GM19328 (cell line): ENCODE data around the gene CYB5RL.
"Not testable (repeated sequence)": the region's sequence is repeated elsewhere in the genome, so short reads cannot be mapped to it uniquely, and the experiment has no call there.

Experiments
- ATAC-seq: cut with Tn5 transposase; IDR thresholded peaks from one replicate; pipeline ENCODE4 v1.9.1; 2021; ENCODE audit warnings: mild to moderate bottlenecking, moderate library complexity; ENCODE audit not compliant: unreplicated experiment

Gene CYB5RL, protein sequence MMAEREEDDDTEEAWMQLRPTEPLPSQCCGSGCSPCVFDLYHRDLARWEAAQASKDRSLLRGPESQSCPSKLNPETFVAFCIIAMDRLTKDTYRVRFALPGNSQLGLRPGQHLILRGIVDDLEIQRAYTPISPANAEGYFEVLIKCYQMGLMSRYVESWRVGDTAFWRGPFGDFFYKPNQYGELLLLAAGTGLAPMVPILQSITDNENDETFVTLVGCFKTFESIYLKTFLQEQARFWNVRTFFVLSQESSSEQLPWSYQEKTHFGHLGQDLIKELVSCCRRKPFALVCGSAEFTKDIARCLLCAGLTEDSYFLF

DNA sequence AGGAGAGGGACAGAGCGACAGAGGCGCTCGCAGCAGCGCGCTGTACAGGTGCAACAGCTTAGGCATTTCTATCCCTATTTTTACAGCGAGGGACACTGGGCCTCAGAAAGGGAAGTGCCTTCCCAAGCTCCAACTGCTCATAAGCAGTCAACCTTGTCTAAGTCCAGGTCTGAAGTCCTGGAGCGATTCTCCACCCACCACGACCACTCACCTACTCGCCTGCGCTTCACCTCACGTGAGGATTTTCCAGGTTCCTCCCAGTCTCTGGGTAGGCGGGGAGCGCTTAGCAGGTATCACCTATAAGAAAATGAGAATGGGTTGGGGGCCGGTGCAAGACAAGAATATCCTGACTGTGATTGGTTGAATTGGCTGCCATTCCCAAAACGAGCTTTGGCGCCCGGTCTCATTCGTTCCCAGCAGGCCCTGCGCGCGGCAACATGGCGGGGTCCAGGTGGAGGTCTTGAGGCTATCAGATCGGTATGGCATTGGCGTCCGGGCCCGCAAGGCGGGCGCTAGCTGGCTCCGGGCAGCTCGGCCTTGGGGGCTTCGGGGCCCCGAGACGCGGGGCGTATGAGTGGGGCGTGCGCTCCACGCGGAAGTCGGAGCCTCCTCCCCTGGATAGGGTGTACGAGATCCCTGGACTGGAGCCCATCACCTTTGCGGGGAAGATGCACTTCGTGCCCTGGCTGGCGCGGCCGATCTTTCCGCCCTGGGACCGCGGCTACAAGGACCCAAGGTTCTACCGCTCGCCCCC lies at the start of gene CYB5RL, which contains the start of gene MRPL37:
Gene CYB5RL (minus strand): TSS at position 266 of the 754 bp plus-strand sequence. CDS start 4,414 bp downstream, outside the sequence.
Gene MRPL37 (plus strand): TSS at position 403 of the 754 bp plus-strand sequence. CDS start 77 bp downstream, at position 480.
- ATAC-seq, result peak; percentile 92

DNA sequence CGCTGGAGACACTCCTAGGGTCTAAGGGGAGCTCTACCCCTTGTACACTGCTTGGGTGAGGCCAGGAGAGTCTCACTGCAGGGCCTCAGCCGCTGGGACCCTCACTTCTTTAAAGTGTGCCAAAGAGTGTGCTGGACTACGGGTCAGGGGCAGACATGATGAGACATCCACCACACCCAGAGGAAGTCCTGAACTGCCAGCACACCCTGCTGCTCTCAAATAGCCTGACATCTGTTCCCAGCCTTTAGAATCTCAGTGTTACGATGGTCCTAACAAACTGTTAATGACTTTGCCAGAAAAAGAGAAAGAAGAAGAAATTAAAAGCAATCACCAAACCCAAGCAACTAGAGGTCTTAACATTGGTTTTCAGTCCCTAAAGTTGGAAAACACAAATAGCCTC lies 49.1 kb upstream of the CYB5RL start:
- ATAC-seq, result no peak

DNA sequence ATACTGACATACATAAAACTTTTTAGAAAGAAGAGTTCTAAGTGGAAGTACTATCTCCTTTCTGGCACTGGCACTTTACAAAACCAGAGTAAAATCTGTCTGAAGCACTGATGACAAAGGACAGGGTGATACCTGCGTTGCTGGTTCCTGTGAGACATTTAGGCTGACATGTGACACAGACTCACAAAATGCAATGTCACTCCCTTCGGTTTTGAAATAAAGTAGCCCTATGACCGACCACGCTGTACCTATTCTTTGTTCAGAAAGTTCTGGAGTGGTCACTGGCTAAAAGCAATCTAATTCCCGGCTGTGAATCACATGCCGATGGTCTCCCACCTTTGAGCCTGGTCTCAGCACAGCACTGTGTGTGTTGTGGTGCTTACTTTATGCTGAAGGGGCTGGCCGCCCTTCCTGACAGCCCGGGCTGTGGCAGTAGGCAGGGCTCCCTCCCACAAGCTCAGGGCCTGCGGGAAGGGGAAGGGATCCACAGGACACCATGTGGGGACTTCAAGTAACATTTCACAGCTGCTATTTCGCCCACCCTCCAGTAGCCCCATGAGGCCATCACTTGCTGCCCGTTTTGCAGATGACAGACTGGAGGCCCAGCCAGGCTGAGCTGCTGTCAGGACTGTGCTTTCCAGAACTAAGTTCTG lies 48.2 kb upstream of the CYB5RL start:
- no peak for ATAC-seq

DNA sequence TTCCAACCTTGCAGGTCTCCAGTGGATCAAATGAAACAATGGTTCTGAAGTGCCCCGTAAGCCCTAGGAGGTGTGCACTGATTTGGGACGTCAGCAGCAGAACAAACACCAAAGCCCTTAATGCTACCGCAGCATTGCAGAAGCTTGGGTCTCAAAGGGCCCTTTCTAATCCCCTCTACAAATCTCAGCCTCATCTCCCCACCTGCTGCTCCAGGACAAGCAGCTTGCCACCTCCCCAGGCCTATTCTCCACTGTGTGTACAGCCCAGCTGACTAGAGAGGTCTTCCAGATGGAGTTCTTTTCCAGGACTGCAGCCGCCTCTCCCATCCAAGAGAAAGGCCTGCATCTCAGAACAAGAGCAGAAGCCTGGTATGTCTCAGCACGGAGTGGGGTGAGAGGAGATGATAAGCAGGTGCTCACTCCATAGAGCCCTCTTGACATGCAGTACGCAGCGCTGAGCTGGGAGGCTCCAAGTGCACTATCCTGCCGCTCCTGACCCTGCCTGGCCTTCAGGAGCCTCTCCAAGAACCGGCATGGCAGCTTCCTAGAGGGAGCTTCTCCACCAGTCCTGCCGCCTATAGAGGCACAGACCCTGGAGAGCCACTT lies 46.4 kb upstream of the CYB5RL start:
- no peak for ATAC-seq

DNA sequence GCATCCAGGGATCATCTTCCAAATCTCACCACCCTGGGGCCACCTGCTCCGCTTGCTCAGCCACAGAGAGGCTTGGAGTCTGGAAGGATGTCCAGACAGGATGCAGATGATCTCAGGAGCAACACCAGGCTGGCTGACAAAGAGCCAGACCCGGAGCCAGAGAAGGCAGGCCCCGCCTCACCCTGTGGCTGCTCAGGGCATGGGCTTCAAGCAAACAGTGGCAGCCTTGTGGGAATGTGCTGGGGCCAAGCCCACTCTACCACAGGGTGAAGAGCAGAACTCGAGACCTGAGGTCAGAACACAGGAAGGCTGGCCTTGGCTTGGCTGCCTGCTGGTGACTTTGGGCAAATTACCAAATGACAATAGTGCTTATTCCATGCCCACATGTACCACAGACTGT lies 45.7 kb upstream of the CYB5RL start:
- ATAC-seq, result no peak

DNA sequence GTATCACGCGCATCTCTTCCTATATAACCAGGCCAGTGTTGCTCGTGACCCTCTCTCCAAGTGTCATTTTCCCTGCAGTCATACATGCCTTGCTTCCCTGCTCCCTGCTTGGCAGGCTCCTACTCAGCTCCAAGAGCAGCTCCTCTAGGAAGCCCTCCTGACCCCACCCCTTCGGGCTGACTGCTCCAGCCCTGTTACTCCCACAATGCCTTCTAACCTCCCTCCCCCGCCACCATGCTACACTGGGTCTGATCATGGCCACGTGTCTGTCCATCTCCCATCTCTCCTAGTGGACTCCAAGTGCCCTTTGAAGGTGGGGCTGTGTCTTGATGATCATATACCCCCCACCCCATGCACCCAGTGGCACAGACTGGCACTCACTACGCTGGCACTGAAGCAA lies 44.8 kb upstream of the CYB5RL start:
- no peak for ATAC-seq

DNA sequence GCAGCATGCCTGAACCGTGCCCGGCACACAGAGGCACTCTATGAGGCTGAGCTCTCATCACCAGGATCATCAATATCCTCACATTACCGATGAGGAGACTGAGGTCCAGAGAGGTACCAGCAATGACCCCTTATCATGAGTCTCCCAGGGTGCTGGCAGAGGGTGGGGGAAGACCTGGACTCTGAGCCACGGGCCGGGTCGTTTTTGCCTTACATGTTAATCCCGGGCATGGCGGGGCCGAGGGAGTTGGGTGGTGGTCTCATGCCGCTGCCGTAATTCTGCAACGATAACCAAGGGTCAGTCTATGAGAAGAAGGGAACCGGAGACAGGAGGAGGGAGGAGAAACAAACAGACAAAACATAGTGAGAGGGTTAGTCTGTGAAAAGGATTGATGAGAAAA lies 43.2 kb upstream of the CYB5RL start:
- no peak for ATAC-seq

DNA sequence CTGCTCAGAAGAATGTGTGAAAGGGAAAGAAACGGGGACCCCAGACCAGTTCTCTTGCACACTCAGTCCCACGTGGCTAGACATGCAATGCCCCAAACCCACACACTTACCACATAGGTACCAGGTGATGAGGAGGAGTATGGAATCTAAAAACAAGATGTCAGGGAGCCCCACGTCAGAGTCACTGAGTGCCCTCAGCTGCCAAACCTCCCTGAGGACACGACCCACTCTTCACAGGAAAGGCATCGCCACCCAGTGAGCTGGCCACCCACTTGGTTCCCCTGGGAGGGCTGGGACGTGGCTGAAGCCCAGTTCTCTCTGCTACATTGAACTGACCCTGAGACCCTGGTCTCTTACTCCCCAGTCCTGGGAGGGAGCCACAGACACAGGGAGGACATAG lies 41.5 kb upstream of the CYB5RL start:
- no peak for ATAC-seq

DNA sequence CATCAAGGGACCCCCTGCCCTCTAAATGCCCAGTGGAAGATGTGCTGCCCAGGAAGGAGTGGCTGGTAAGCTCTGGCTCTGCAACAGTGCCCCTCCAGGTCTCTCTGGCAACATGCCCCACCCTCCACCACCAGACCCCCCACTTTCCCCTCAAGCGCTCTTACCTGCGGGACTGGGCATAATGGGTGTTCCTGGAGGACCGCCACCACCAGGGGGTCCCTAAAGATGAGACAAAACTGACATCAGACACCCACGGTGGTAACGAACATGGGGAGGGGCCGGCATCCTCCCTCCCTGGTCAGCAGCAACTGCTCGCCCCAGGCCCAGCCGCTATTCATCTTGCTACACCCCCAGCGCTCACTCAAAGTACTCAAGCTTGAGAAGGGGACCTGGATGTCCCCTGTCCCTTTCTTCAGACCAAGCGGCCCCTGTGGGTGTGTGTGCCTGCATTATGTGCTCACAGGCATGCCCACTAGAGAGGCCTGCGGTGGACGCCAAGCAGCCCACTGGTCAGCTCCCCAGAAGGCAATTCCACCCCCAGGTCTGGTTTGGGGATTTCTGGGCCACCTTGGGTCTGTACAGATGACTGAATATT lies 41.0 kb upstream of the CYB5RL start:
- ATAC-seq, result no peak

DNA sequence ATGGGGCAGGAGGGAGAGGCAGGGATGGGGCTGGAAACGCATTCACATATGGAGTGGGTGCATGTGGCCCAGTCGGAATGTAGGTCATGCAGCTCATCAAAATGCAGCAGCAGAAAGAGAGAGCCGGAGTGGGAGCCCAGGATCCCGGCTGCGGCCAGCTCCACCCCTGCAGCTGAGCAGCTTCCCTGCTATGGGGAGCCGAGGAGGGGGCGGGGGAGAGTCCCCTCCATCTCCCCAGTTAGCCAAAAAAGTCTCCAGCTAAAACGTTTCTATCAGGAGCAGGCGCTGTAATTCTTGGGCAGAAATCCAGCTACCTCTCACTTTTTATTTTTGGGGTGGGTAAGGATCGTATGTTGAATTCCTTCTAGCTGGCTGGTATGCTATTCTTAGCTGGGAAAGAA lies 39.8 kb upstream of the CYB5RL start:
- ATAC-seq, result no peak

DNA sequence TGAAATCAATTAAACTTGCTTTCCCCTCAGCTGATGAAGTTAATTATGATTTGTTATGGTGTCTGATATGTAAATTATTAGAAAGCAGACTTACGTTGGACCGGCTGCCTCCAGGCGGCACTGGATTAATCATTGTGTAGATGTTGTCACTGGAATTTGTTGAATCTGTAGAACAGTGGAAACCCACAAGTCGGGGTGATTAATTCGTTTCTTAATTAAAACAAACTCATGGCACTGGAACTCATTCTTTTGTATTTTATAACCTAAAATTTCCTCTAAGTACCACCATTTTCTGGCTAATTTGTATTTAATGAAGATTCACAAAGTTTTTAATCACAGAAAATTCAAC lies 39.2 kb upstream of the CYB5RL start:
- no peak for ATAC-seq

DNA sequence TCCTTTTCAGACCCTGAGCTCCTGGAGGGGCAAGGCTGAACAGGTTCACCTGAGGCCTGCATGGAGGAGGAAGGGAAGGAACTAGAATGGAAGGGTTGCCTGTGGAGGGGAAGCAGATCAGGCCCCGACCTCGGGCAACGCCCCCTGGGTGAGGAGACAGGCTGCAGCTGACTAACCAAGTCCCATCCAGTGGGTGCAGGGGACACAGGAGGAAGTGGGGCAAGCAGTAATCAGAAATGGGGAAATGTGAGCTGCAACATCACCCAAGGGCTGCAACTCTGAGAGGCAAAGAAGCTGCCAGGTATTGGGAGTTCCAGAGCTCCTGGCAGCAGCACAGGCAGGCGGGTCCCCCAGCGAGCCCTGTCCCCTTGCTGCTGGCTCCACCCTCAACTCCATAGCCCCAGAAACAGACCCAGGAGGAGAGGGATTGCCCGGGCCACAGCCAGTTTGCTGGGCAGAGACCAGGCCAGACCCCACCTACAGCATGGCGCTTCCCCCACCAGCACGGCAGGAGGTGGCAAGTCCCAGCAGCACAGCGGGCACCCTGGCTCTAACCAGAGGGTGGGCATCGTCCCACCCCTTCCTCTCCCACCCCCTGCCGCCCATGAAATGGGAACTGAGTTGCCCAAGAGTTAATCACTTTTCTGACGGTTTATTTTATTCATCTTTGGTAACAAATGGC lies 38.7 kb upstream of the CYB5RL start:
- no peak for ATAC-seq

DNA sequence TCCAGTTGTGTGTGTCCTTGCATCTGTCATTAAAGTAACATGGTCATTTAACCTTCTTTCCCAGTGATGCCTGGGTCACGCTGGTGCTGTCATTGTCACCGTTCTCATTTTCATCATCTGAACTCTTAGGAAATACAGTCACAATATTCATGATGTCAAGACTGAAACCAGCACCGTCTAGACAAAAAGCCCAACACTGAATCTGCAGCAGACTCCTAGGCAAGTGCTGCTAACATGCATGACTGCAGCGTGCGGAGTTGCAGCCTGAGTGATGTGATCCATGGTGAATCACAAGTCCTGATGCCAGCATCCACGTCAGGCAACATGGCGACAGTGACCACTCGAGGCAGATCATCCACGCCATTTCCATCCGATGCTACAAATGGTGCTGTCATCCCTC lies 37.8 kb upstream of the CYB5RL start:
- ATAC-seq, result no peak

DNA sequence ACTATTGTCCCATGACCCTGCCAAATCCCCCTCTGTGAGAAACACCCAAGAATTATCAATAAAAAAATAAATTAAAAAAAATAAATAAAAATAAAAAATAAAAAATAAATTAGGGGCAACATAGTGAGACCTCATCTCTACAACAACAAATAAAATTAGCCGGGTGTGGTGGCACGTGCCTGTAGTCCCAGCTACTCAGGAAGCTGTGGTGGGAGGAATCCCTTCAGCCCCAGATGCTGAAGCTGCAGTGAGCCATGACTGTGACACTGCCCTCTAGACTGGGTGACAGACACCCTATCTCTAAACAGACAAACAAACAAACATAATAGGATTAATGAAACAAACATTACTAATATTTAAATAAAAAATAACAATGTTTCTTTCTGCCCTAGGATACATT lies 34.5 kb upstream of the CYB5RL start:
- ATAC-seq, result no peak

DNA sequence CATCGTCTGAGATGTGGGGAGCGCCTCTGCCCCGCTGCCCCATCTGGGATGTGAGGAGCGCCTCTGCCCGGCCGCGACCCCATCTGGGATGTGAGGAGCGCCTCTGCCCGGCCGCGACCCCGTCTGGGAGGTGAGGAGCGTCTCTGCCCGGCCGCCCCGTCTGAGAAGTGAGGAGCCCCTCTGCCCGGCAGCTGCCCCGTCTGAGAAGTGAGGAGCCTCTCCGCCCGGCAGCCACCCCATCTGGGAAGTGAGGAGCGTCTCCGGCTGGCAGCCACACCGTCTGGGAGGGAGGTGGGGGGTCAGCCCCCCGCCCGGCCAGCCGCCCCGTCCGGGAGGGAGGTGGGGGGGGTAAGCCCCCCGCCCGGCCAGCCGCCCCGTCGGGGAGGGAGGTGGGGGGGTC lies 33.4 kb upstream of the CYB5RL start:
- ATAC-seq, result not testable (repeated sequence)

DNA sequence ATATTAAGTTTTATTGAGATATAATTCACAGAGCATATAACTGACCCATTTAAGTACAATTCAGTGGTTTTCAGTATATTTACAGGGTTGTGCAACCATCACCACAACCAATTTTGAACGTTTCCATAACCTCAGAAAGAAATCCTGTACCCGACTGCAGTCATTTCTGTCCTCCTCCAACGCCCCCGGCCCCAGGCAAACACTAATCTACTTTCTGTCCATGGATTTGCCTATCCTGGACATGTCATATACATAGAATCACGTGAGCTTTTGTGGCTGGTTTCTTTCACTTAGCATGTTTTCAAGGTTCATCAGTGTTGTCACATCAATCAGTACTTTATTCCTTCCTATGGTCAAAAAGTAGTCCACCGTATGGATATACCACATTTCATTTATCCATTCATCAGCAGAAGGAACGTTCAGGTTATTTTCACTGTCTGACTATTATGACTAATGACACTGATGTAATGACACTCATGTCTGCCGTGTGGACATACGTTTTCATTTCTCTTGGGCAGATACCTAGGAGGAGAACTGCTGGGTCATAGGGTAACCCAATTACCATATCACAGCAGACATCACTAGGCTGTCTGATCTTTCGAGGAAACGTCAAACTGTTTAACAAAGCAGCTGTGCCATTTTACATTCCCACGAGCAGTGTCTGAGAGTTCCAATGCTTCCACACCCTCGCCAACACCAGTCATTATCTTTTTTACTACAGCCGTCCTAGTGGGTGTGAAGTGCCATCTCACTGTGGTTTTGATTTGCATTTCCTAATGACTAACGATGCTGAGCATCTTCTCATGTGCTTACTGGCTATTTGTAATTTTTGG lies 30.9 kb upstream of the CYB5RL start:
- ATAC-seq, result no peak

DNA sequence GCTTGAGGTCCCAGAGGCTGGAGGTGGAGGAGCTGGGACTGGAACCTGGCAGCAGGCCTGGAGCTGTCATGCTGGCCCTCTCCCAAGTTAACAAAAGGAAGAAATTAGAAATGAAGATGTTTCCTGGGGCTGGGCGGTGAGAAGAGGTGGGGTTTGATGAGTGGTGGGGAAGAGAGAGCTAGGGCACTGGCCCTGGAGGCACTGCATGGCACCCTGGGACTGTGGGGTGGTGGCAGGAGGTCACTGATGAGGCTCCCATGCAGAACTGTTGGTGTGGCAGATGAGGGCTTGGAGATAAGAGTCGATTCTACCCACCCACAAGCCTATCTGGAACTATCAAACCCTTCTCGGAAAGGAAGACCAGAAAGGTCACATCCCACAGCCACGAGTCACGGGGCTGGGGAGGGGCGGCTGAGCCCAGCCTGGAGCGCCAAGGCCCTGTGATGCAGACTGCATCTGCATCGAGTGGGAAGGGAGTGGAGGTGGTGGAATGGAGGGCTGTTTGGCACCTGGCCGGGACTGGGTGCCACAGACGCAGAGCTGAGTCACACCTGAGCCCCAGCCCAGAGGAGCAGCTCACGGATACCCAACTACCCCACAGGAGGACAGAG lies 29.6 kb upstream of the CYB5RL start:
- no peak for ATAC-seq

DNA sequence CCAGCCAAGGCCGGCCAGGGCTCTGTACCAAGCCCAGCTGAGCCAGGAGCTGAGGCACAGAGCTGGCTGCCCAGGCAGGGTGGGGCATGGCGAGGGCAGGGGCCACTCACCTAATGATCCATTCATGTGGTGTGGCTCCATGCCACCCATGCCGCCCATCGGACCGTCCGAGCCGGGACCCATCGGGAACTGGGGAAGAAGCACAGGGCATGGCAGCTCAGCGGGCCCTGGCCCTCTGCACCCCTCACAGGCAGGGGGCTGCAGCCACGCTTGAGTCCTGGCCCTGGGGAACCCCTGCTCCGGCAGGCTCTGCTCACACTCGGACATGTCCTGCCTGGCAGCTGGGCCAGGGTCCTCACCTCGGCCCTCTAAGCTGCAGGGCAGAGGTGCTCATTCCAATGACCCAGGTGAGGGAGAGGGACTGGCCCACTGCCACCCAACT lies 28.8 kb upstream of the CYB5RL start:
- ATAC-seq, result no peak

DNA sequence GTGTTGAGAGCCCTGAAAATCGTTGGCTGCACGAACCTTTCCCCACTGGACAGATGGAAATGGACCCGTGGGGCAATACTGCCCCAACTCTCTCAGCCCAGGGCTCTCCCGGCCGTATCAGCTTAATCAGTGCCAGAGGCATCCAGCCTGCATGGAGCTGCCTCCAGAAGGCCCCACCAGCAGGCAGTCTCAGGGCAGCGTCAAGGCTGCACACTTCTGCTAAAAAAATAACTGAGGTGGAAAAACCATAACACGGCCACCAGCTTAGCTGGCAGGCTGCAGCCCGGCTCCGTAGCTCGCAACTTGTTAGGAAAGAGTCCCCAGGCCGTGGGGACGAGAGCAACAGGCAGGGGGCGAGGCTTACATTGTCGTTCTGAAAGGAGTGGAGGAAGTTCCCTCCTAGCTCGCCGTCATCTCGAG lies 28.1 kb upstream of the CYB5RL start:
- no peak for ATAC-seq
